Right atrium auricular region (tissue), 2 donors: ENCODE results near the gene ADGRL3. TPM values are rescaled to one million over a fixed set of nuclear protein-coding genes. Genes with fewer than 3 reads are reported as not detected.

ENCODE experiments used
- DNase-seq: peaks from one replicate; pipeline ENCODE4 v3.0.0-alpha.2; 2019; ENCODE audit warnings: low spot score
- H3K27ac ChIP-seq, 2 donors: fragments of 200-600 bp; sonication (generic); 1 replicate in 1 of 2; 2 replicates in 1 of 2; pipeline ENCODE4 v1.5.1; 2016 to 2019
- H3K27me3 ChIP-seq, 2 donors: fragments of 200-600 bp; sonication (generic); one replicate each; pipeline versions ENCODE4 v1.5.1 to v1.6.0; 2017 to 2019
- H3K36me3 ChIP-seq: fragments of 200-600 bp; sonication (generic); one replicate; pipeline ENCODE4 v1.5.1; 2016
- H3K4me1 ChIP-seq, 2 donors: fragments of 200-600 bp; sonication (generic); one replicate each; pipeline versions ENCODE4 v1.5.1 to v1.6.0; 2017 to 2019
- H3K4me3 ChIP-seq, 2 donors: fragments of 200-600 bp; sonication (generic); 1 replicate in 1 of 2; 2 replicates in 1 of 2; pipeline ENCODE4 v1.5.1; 2017 to 2019; ENCODE audit warnings: mild to moderate bottlenecking in 1 of 2, moderate library complexity in 1 of 2
- H3K9me3 ChIP-seq, 2 donors: fragments of 200-600 bp; sonication (generic); one replicate each; pipeline ENCODE4 v1.5.1; 2019
- total RNA-seq, 2 donors: library from RNA; depleted of rRNA; stranded (reverse); fragments of >200 nt; gene quantifications; one replicate each; pipeline ENCODE4 v1.1.0, GENCODE V29; 2016
- TF ChIP-seq, protein P1 (sequence below), 2 donors: fragments of 200-600 bp; sonication (generic); IDR thresholded peaks; one replicate each; pipeline ENCODE4 v1.5.1; 2019; ENCODE audit warnings: antibody characterized with exemption in 2 of 2

The ADGRL3 gene
- total RNA-seq, 2 donors from 2014 or later = 0.86 to 1.9 TPM

DNA sequence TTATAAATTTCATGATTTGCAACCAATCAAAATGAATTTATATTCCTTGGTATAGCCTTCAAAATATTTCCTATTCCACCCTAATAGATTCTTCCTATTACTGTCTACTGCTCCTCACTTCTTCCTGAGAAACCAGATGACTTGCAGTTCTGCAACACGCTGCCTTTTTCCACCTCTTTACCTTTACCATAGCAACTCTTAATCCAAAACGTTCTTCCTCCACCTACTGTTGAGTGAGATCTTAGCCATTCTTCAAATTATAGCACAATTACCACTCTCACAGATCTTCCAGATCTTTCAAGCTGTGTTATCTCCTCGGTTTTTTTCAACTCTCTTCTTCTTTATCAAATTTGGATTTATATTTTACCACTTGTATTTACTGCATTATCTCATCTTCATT lies 289.8 kb downstream of the ADGRL3 start:
- Histone ChIP-seq H3K4me1 (no peaks in the 10 kb centered on the region), H3K36me3 (no peaks in the 10 kb centered on the region), H3K27ac (no peak overlapping the region), H3K27me3 (no peaks in the 10 kb centered on the region), H3K4me3 (no peak overlapping the region), H3K9me3 (no peaks in the 10 kb centered on the region)
- TF ChIP-seq, protein P1, sequence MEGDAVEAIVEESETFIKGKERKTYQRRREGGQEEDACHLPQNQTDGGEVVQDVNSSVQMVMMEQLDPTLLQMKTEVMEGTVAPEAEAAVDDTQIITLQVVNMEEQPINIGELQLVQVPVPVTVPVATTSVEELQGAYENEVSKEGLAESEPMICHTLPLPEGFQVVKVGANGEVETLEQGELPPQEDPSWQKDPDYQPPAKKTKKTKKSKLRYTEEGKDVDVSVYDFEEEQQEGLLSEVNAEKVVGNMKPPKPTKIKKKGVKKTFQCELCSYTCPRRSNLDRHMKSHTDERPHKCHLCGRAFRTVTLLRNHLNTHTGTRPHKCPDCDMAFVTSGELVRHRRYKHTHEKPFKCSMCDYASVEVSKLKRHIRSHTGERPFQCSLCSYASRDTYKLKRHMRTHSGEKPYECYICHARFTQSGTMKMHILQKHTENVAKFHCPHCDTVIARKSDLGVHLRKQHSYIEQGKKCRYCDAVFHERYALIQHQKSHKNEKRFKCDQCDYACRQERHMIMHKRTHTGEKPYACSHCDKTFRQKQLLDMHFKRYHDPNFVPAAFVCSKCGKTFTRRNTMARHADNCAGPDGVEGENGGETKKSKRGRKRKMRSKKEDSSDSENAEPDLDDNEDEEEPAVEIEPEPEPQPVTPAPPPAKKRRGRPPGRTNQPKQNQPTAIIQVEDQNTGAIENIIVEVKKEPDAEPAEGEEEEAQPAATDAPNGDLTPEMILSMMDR (IDR thresholded peaks at IDR 0.05) = no peak
- no peak for DNase-seq

DNA sequence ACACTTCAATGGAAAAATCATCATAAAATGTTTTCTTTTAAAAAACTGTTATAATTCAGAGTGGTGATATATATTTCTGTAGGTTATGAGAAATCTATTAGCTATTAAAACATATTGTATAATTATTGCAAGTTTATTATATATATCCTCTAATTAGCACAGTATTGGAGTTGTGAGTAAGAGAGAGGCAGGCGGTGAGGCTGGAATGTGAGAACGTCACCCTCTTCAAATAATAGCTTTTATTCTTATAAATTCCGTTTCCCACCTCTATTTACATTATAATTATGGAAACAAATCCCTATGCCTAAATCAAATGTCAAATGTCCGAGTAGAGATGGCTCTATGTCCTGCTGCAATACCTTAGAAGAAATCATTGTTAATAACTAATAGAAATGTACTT lies 292.9 kb downstream of the ADGRL3 start:
- TF ChIP-seq, protein P1 (IDR thresholded peaks at IDR 0.05) = no peak
- Histone ChIP-seq H3K27me3 (no peaks in the 10 kb centered on the region), H3K27ac (no peak overlapping the region), H3K4me3 (no peak overlapping the region), H3K9me3 (no peaks in the 10 kb centered on the region), H3K4me1 (no peaks in the 10 kb centered on the region), H3K36me3 (no peaks in the 10 kb centered on the region)
- DNase-seq = no peak

DNA sequence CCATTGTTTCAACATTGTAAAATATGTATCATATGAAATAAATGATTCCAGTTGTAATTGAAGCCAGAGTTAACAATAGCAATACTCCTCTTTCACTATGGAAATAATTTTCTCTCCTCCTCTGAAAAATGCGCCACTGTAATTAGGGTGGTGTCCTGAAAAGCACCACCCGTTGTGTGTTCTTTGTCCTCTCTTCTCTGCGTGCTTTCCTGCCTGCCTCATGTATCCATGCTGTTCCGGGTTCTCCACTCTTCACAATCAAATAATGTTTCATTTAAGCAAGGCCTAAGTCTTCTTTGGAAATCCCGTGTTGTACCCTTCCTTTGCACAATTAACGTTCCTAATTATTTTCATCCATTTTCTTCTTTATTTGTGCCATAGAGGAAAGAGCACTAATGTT lies 293.3 kb downstream of the ADGRL3 start:
- Histone ChIP-seq H3K27ac (no peak overlapping the region), H3K9me3 (no peaks in the 10 kb centered on the region), H3K4me3 (no peak overlapping the region), H3K36me3 (no peaks in the 10 kb centered on the region), H3K27me3 (no peaks in the 10 kb centered on the region), H3K4me1 (no peaks in the 10 kb centered on the region)
- DNase-seq = no peak
- TF ChIP-seq, protein P1 (IDR thresholded peaks at IDR 0.05) = no peak

DNA sequence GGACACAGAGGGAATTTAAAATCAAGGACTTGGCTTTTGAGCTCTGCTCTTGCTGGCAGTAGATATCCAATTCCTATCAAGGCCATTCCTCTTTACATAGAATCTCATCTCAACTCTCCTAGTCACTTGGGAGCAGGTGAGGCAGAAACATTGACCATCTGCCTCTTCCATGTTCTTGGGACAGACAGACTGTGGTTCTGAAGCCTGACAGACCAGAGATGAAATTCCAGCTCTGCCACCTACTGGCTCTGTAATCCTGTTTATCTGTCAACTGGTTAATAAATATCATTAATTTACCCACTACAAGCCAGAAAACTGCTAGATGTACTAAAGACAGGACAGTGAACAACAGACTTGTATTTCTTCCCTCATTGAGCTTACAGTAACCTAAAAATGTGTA lies 300.8 kb downstream of the ADGRL3 start:
- Histone ChIP-seq H3K9me3 (no peaks in the 10 kb centered on the region), H3K4me1 (no peaks in the 10 kb centered on the region), H3K36me3 (no peaks in the 10 kb centered on the region), H3K27ac (no peak overlapping the region), H3K27me3 (no peaks in the 10 kb centered on the region), H3K4me3 (no peak overlapping the region)
- TF ChIP-seq, protein P1 (IDR thresholded peaks at IDR 0.05) = no peak
- no peak for DNase-seq

DNA sequence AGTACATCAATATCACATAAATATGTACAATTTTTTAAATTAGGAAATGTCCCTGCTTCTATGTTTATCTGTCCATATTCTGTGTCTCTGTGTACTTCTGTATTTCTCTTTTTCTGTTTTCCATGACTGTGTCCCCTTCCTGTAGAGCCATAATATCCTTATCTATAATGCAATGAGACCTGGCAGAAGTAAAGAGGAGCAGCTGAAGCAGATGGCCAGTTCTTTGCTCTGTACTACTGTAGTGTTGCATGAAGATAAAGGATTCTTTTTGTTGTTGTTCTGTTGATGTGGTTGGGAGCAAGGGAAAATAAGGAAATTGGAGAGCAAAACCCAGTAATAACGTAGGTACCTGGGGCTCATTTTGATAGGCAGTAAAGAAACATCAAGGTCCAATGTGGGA lies 301.7 kb downstream of the ADGRL3 start:
- no peaks in the 10 kb centered on the region for H3K9me3 ChIP-seq
- TF ChIP-seq, protein P1 (IDR thresholded peaks at IDR 0.05) = no peak
- no peak overlapping the region for H3K27ac ChIP-seq
- H3K27me3 ChIP-seq = no peaks in the 10 kb centered on the region
- DNase-seq = no peak
- no peaks in the 10 kb centered on the region for H3K36me3 ChIP-seq
- H3K4me3 ChIP-seq = no peak overlapping the region
- no peaks in the 10 kb centered on the region for H3K4me1 ChIP-seq
